SJCRH30 (cell line): Measurements from ENCODE around the gene RGS11. TPM values are rescaled to one million over a fixed set of nuclear protein-coding genes. Genes with fewer than 3 reads are reported as not detected.
"Not testable (repeated sequence)": the region's sequence is repeated elsewhere in the genome, so short reads cannot be mapped to it uniquely, and the experiment has no call there.

ENCODE experiments used
- DNase-seq, 2 experiments: peaks; one replicate each; pipeline ENCODE4 v3.0.0-alpha.2; 2015 to 2020
- H3K27ac ChIP-seq: fragments of 250-450 bp; sonication (Bioruptor Pico); 2 replicates; pipeline ENCODE4 v1.5.1; 2020; ENCODE audit warnings: mild to moderate bottlenecking, moderate library complexity
- H3K27me3 ChIP-seq: fragments of 250-450 bp; sonication (Bioruptor Pico); 2 replicates; pipeline ENCODE4 v1.5.1; 2020; ENCODE audit warnings: mild to moderate bottlenecking, moderate library complexity
- H3K36me3 ChIP-seq: fragments of 250-450 bp; sonication (Bioruptor Pico); 2 replicates; pipeline ENCODE4 v1.5.1; 2020; ENCODE audit warnings: mild to moderate bottlenecking, moderate library complexity
- H3K4me1 ChIP-seq: fragments of 250-450 bp; sonication (Bioruptor Pico); 2 replicates; pipeline ENCODE4 v1.5.1; 2020; ENCODE audit warnings: mild to moderate bottlenecking, moderate library complexity
- H3K4me3 ChIP-seq: fragments of 250-450 bp; sonication (Bioruptor Pico); 2 replicates; pipeline ENCODE4 v1.5.1; 2020; ENCODE audit warnings: mild to moderate bottlenecking, moderate library complexity
- H3K9me3 ChIP-seq: fragments of 250-450 bp; sonication (Bioruptor Pico); replicated peaks from 2 replicates; pipeline ENCODE4 v1.5.1; 2020; ENCODE audit warnings: mild to moderate bottlenecking, moderate library complexity
- total RNA-seq: library from RNA; depleted of rRNA; stranded (reverse); fragments of >200 nt; shearing (Covaris generic); gene quantifications from 2 replicates; pipeline ENCODE4 v1.2.3, GENCODE V29; 2014

Gene RGS11
- total RNA-seq, 1 experiment from 2014 or later = not detected

- no peaks in the 10 kb centered on the region for H3K27me3 ChIP-seq
- no peaks in the 10 kb centered on the region for H3K36me3 ChIP-seq
- no peaks in the 10 kb centered on the region for H3K9me3 ChIP-seq
Measured at GRCh38 chr16:279531-279930, 3.8 kb upstream of the RGS11 start.

GRCh38 chr16:278863-279366 is 3.2 kb upstream of the RGS11 start:
- Histone ChIP-seq H3K4me3 (no peak overlapping the region), H3K9me3 (no peaks in the 10 kb centered on the region), H3K27ac (no peak overlapping the region), H3K27me3 (no peaks in the 10 kb centered on the region), H3K4me1 (0 out of 2 replicates have a peak, but pooled peaks cover 2% of the 10 kb centered on the region), H3K36me3 (no peaks in the 10 kb centered on the region)
- peak; percentile 38 to 62 for DNase-seq

More at GRCh38 chr16:279531-279930, 3.8 kb upstream of the RGS11 start:
- Histone ChIP-seq H3K27ac (no peak overlapping the region), H3K4me3 (no peak overlapping the region), H3K4me1 (0 out of 2 replicates have a peak, but pooled peaks cover 2% of the 10 kb centered on the region)
- no peak for DNase-seq

GRCh38 chr16:276426-277077 is 808 bp upstream of the RGS11 start:
- peaks cover 2% of the 10 kb centered on the region; the same call in 1 of the 2 replicates for H3K4me1 ChIP-seq
- H3K36me3 ChIP-seq = no peaks in the 10 kb centered on the region
- H3K27ac ChIP-seq = no peak overlapping the region
- no peak overlapping the region for H3K4me3 ChIP-seq
- H3K27me3 ChIP-seq = no peaks in the 10 kb centered on the region
- H3K9me3 ChIP-seq = no peaks in the 10 kb centered on the region
- no peak for DNase-seq

GRCh38 chr16:275041-275641 is 603 bp downstream of the RGS11 start:
- no peak for DNase-seq
- H3K4me3 ChIP-seq = no peak overlapping the region
- no peak overlapping the region for H3K27ac ChIP-seq
- H3K9me3 ChIP-seq = no peaks in the 10 kb centered on the region
- no peaks in the 10 kb centered on the region for H3K36me3 ChIP-seq
- no peaks in the 10 kb centered on the region for H3K27me3 ChIP-seq
- peaks cover 2% of the 10 kb centered on the region; the same call in 1 of the 2 replicates for H3K4me1 ChIP-seq

GRCh38 chr16:273547-274421 is 2.0 kb downstream of the RGS11 start:
- H3K9me3 ChIP-seq = no peaks in the 10 kb centered on the region
- no peak overlapping the region for H3K27ac ChIP-seq
- no peaks in the 10 kb centered on the region for H3K27me3 ChIP-seq
- no peaks in the 10 kb centered on the region for H3K36me3 ChIP-seq
- H3K4me1 ChIP-seq = no peaks in the 10 kb centered on the region; the same call in 1 of the 2 replicates
- no peak for DNase-seq
- 0 out of 2 replicates have a peak overlapping the region, but pooled peaks have one; percentile 15 for H3K4me3 ChIP-seq

- DNase-seq = no peak
- no peaks in the 10 kb centered on the region for H3K36me3 ChIP-seq
- no peaks in the 10 kb centered on the region for H3K9me3 ChIP-seq
- no peak overlapping the region for H3K27ac ChIP-seq
- H3K27me3 ChIP-seq = no peaks in the 10 kb centered on the region
- 0 out of 2 replicates have a peak overlapping the region, but pooled peaks have one; percentile 15 for H3K4me3 ChIP-seq
- no peaks in the 10 kb centered on the region; the same call in 1 of the 2 replicates for H3K4me1 ChIP-seq
Measured at GRCh38 chr16:272633-273546, 2.9 kb downstream of the RGS11 start.

GRCh38 chr16:270381-271255 is 5.1 kb downstream of the RGS11 start:
- Histone ChIP-seq H3K4me1 (peaks cover 9% of the 10 kb centered on the region), H3K27me3 (no peaks in the 10 kb centered on the region), H3K36me3 (no peaks in the 10 kb centered on the region), H3K27ac (no peak overlapping the region), H3K9me3 (no peaks in the 10 kb centered on the region), H3K4me3 (no peak overlapping the region)
- DNase-seq = no peak

GRCh38 chr16:269061-269796 is 6.5 kb downstream of the RGS11 start:
- Histone ChIP-seq H3K9me3 (no peaks in the 10 kb centered on the region), H3K36me3 (no peaks in the 10 kb centered on the region), H3K27me3 (no peaks in the 10 kb centered on the region), H3K27ac (no peak overlapping the region), H3K4me3 (no peak overlapping the region), H3K4me1 (peaks cover 12% of the 10 kb centered on the region)
- no peak for DNase-seq

GRCh38 chr16:268141-269053 is 7.3 kb downstream of the RGS11 start:
- Histone ChIP-seq H3K27me3 (no peaks in the 10 kb centered on the region), H3K9me3 (no peaks in the 10 kb centered on the region), H3K36me3 (no peaks in the 10 kb centered on the region), H3K4me1 (peaks cover 12% of the 10 kb centered on the region), H3K27ac (no peak overlapping the region), H3K4me3 (no peak overlapping the region)
- DNase-seq = no peak

- peaks cover 12% of the 10 kb centered on the region; the same call in 1 of the 2 replicates for H3K4me1 ChIP-seq
- not testable (repeated sequence) for H3K4me3 ChIP-seq, DNase-seq, H3K36me3 ChIP-seq, H3K27me3 ChIP-seq, H3K27ac ChIP-seq, H3K9me3 ChIP-seq
Measured at GRCh38 chr16:267562-267961, 8.2 kb downstream of the RGS11 start.

- Histone ChIP-seq H3K4me1 (peaks cover 12% of the 10 kb centered on the region; the same call in 1 of the 2 replicates), H3K9me3 (no peaks in the 10 kb centered on the region), H3K36me3 (no peaks in the 10 kb centered on the region), H3K27me3 (no peaks in the 10 kb centered on the region), H3K4me3 (no peak overlapping the region), H3K27ac (no peak overlapping the region)
- no peak for DNase-seq
Measured at GRCh38 chr16:266258-267164, 9.2 kb downstream of the RGS11 start.
